Measurements from ENCODE around the gene NANOS3.

Gene NANOS3

GRCh38 chr19:13868663-13869062 lies 8.3 kb upstream of the NANOS3 start:
- H3K79me2 ChIP-seq (ENCODE audit: control insufficient read depth, low read length): no peaks in the 10 kb centered on the region
- H3K4me1 ChIP-seq (ENCODE audit: control insufficient read depth, low read length): peaks cover 61% of the 10 kb centered on the region
- no peaks in the 10 kb centered on the region for H3K9me2 ChIP-seq (replicated peaks; ENCODE audit: control insufficient read depth, low read length)
- H3K36me3 ChIP-seq (ENCODE audit: control insufficient read depth, low read length): no peaks in the 10 kb centered on the region
- no peaks in the 10 kb centered on the region for H3F3A ChIP-seq (ENCODE audit: control insufficient read depth, insufficient read depth)
- H3K27me3 ChIP-seq (ENCODE audit: control insufficient read depth, low read length): peaks cover 21% of the 10 kb centered on the region
- H3K9me3 ChIP-seq (ENCODE audit: control insufficient read depth, insufficient read depth, low read length): no peaks in the 10 kb centered on the region
- no peaks in the 10 kb centered on the region for H4K20me1 ChIP-seq (ENCODE audit: control insufficient read depth, insufficient read depth, low read depth, low read length)
- TF ChIP-seq CTCF (IDR thresholded peaks at IDR 0.05; ENCODE audit: low read depth, low read length, poor library complexity, severe bottlenecking) (no peak), EZH2phosphoT487 (IDR thresholded peaks at IDR 0.05; ENCODE audit: borderline replicate concordance, low read length) (no peak)
- H3K27ac ChIP-seq (ENCODE audit: low read depth, low read length): no peak overlapping the region
- no peak overlapping the region for H3K4me3 ChIP-seq (ENCODE audit: low read length)
- no peak overlapping the region for H3K4me2 ChIP-seq (ENCODE audit: low read length)

GRCh38 chr19:13869281-13869680 lies 7.7 kb upstream of the NANOS3 start:
- peaks cover 17% of the 10 kb centered on the region for H3K27me3 ChIP-seq (ENCODE audit: control insufficient read depth, low read length)
- no peaks in the 10 kb centered on the region for H4K20me1 ChIP-seq (ENCODE audit: control insufficient read depth, insufficient read depth, low read depth, low read length)
- no peaks in the 10 kb centered on the region for H3K79me2 ChIP-seq (ENCODE audit: control insufficient read depth, low read length)

GRCh38 chr19:13870873-13871272 lies 6.1 kb upstream of the NANOS3 start:
- Histone ChIP-seq H3K4me3 (ENCODE audit: low read length) (0 out of 2 replicates have a peak overlapping the region, but pooled peaks have one; percentile 11), H3K4me2 (ENCODE audit: low read length) (peak overlapping the region; percentile 70), H3K27ac (ENCODE audit: low read depth, low read length) (peak overlapping the region; percentile 46), H3K27me3 (ENCODE audit: control insufficient read depth, low read length) (peaks cover 7% of the 10 kb centered on the region; the same call in 1 of the 2 replicates), H3K4me1 (ENCODE audit: control insufficient read depth, low read length) (peaks cover 54% of the 10 kb centered on the region), H3K79me2 (ENCODE audit: control insufficient read depth, low read length) (no peaks in the 10 kb centered on the region), H3K9me2 (replicated peaks; ENCODE audit: control insufficient read depth, low read length) (no peaks in the 10 kb centered on the region), H3F3A (ENCODE audit: control insufficient read depth, insufficient read depth) (no peaks in the 10 kb centered on the region), H3K36me3 (ENCODE audit: control insufficient read depth, low read length) (no peaks in the 10 kb centered on the region), H4K20me1 (ENCODE audit: control insufficient read depth, insufficient read depth, low read depth, low read length) (no peaks in the 10 kb centered on the region), H3K9me3 (ENCODE audit: control insufficient read depth, insufficient read depth, low read length) (no peaks in the 10 kb centered on the region)
- TF ChIP-seq CTCF (IDR thresholded peaks at IDR 0.05; ENCODE audit: low read depth, low read length, poor library complexity, severe bottlenecking): no peak
- TF ChIP-seq EZH2phosphoT487 (IDR thresholded peaks at IDR 0.05; ENCODE audit: borderline replicate concordance, low read length): no peak

More at GRCh38 chr19:13869281-13869680, 7.7 kb upstream of the NANOS3 start:
- Histone ChIP-seq H3K36me3 (ENCODE audit: control insufficient read depth, low read length) (no peaks in the 10 kb centered on the region), H3K4me2 (ENCODE audit: low read length) (0 out of 2 replicates have a peak overlapping the region, but pooled peaks have one; percentile 8), H3K4me1 (ENCODE audit: control insufficient read depth, low read length) (peaks cover 61% of the 10 kb centered on the region), H3K9me3 (ENCODE audit: control insufficient read depth, insufficient read depth, low read length) (no peaks in the 10 kb centered on the region), H3K4me3 (ENCODE audit: low read length) (no peak overlapping the region), H3F3A (ENCODE audit: control insufficient read depth, insufficient read depth) (no peaks in the 10 kb centered on the region), H3K27ac (ENCODE audit: low read depth, low read length) (no peak overlapping the region), H3K9me2 (replicated peaks; ENCODE audit: control insufficient read depth, low read length) (no peaks in the 10 kb centered on the region)
- TF ChIP-seq CTCF (IDR thresholded peaks at IDR 0.05; ENCODE audit: low read depth, low read length, poor library complexity, severe bottlenecking) (no peak), EZH2phosphoT487 (IDR thresholded peaks at IDR 0.05; ENCODE audit: borderline replicate concordance, low read length) (no peak)

Measured in DOHH2 (cell line).